Heart left ventricle (tissue), 13 donors: ENCODE measurements around the gene TRH.

Experiments used
- POLR2A ChIP-seq, 2 donors: fragments of 450-650 bp; IDR thresholded peaks; one replicate each; pipeline ENCODE4 v1.6.1; 2017; ENCODE audit warnings: antibody characterized with exemption in 2 of 2, mild to moderate bottlenecking in 2 of 2, moderate library complexity in 2 of 2
- TF ChIP-seq, protein P1 (sequence below), 12 donors: fragments of 200-600 bp; sonication (generic) in 4 of 12; IDR thresholded peaks; one replicate each; pipeline versions ENCODE4 v1.5.0 to v1.8.0; 2018 to 2022; ENCODE audit warnings: antibody characterized with exemption in 12 of 12, mild to moderate bottlenecking in 5 of 12
- donor health status: ischemic (EF 13 %, LVEDD 7.1; RV severe dilation, severe dysfunction).
- donor health status: DM: no; HTN: yes; CAD: no.
- donor health status: DM: no; HTN: no; CAD: no.
- donor health status: ischemic (EF 25% LVEDD 6.9; RV normal size, moderate dysfunction).
- donor health status: ischemic (EF 25% LVEDD 5.7; RV mildly dilated, moderate dysfunction).
- donor health status: ischemic (EF 35%, LVEDD 5.7; RV mildly dilated, moderate dysfunction).
- donor health status: nonischemic (EF 11% LVEDD 7.7; RV severe dilation, severe dysfunction).
- donor health status: DM: yes; HTN: yes; CAD: no.
- donor health status: PGD.
- donor health status: ischemic (EF 29% LVEDD 5.4; RV normal size, mild dysfunction).
- donor health status: nonischemic (EF 23%, LVEDD 6.1; RV moderate dilation, normal function).

- TF ChIP-seq, protein P1, sequence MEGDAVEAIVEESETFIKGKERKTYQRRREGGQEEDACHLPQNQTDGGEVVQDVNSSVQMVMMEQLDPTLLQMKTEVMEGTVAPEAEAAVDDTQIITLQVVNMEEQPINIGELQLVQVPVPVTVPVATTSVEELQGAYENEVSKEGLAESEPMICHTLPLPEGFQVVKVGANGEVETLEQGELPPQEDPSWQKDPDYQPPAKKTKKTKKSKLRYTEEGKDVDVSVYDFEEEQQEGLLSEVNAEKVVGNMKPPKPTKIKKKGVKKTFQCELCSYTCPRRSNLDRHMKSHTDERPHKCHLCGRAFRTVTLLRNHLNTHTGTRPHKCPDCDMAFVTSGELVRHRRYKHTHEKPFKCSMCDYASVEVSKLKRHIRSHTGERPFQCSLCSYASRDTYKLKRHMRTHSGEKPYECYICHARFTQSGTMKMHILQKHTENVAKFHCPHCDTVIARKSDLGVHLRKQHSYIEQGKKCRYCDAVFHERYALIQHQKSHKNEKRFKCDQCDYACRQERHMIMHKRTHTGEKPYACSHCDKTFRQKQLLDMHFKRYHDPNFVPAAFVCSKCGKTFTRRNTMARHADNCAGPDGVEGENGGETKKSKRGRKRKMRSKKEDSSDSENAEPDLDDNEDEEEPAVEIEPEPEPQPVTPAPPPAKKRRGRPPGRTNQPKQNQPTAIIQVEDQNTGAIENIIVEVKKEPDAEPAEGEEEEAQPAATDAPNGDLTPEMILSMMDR (IDR thresholded peaks at IDR 0.05) = no peak
- no peak for TF ChIP-seq POLR2A (IDR thresholded peaks at IDR 0.05)
These were observed 512 bp upstream of the TRH start for GRCh38 chr3:129973853-129974563.
